HCT116 (cell line): ENCODE data around the gene MAP3K3. TPM values are rescaled to one million over a fixed set of nuclear protein-coding genes. Genes with fewer than 3 reads are reported as not detected.

Experiments
- ATAC-seq: fragments of 200-7000 bp; cut with Tn5 transposase; 2 replicates; pipeline ENCODE4 v1.9.1; 2020; ENCODE audit warnings: mild to moderate bottlenecking, moderate library complexity
- BruUV-seq: library from RNA; stranded (reverse); fragments of 400-500 nt; replicated peaks from 2 replicates; lab custom pipeline; 2021; lab: Mats Ljungman, UMichigan
- CTCF ChIA-PET: fragments of 300-600 bp; sonication (Branson Sonifier 250); formaldehyde crosslinking; loops from one replicate; lab custom pipeline; 2021; ENCODE audit warnings: antibody characterized with exemption; lab: Charles Lee
- POLR2A ChIA-PET: fragments of 300-600, 350-600 bp; sonication (Branson Sonifier 250); formaldehyde crosslinking; loops from one replicate; lab custom pipeline; 2021; ENCODE audit warnings: antibody characterized with exemption; lab: Charles Lee
- RAD21 ChIA-PET, 2 experiments: fragments of 300-600 bp; sonication (Branson Sonifier 250); formaldehyde crosslinking; loops; one replicate each; lab custom pipeline; 2023; ENCODE audit warnings: low total read pairs in 2 of 2; ENCODE audit not compliant: uncharacterized antibody in 2 of 2, unreplicated experiment in 2 of 2, low non-redundant PET in 1 of 2; lab: Charles Lee
- DNase-seq: peaks from one replicate; pipeline ENCODE4 v3.0.0-alpha.2; 2010; ENCODE audit warnings: low read depth, low spot score
- H2AFZ ChIP-seq: fragments of 200-600 bp; shearing (Covaris generic), sonication (generic); 2 replicates; pipeline ENCODE4 v1.6.1; 2017; ENCODE audit warnings: low read depth, mixed run types, mixed read lengths, antibody characterized with exemption, low read length; ENCODE audit not compliant: poor library complexity, severe bottlenecking
- H3K27ac ChIP-seq: 2 replicates; pipeline ENCODE4 v1.5.1; 2012; ENCODE audit warnings: low read depth, low read length
- H3K27me3 ChIP-seq: fragments of 200-600 bp; sonication (generic); 2 replicates; pipeline ENCODE4 v1.6.1; 2016; ENCODE audit warnings: mixed run types, low read length, mixed read lengths; ENCODE audit not compliant: insufficient read depth
- H3K36me3 ChIP-seq, 2 experiments: fragments of 200-500 bp in 1 of 2; fragments of 200-600 bp in 1 of 2; sonication (Bioruptor generic) in 1 of 2; sonication (generic) in 1 of 2; 2 replicates each; pipeline versions ENCODE4 v1.5.1 to v1.6.1; 2014 to 2016; ENCODE audit warnings: low read length in 2 of 2, inconsistent platforms in 1 of 2, mixed read lengths in 1 of 2, mixed run types in 1 of 2; ENCODE audit not compliant: insufficient read depth in 2 of 2, control insufficient read depth in 1 of 2
- H3K4me1 ChIP-seq, 2 experiments: fragments of 200-600 bp in 1 of 2; sonication (generic) in 1 of 2; 2 replicates each; pipeline versions ENCODE4 v1.5.1 to v1.6.1; 2012 to 2017; ENCODE audit warnings: low read length in 2 of 2, inconsistent platforms in 1 of 2, mild to moderate bottlenecking in 1 of 2, mixed read lengths in 1 of 2, mixed run types in 1 of 2, moderate library complexity in 1 of 2; ENCODE audit not compliant: insufficient read depth in 2 of 2, control insufficient read depth in 1 of 2
- H3K4me2 ChIP-seq: fragments of 200-600 bp; sonication (generic); 2 replicates; pipeline ENCODE4 v1.6.1; 2017; ENCODE audit warnings: mixed run types, low read length, mixed read lengths
- H3K4me3 ChIP-seq, 2 experiments: fragments of 200-600 bp in 1 of 2; sonication (generic) in 1 of 2; replicated peaks in 1 of 2; 2 replicates each; pipeline ENCODE4 v1.5.1; 2011 to 2016; ENCODE audit warnings: low read length in 2 of 2, control low read depth in 1 of 2, low read depth in 1 of 2, mild to moderate bottlenecking in 1 of 2, mixed read lengths in 1 of 2, mixed run types in 1 of 2
- H3K79me2 ChIP-seq: fragments of 200-600 bp; sonication (generic); 2 replicates; pipeline ENCODE4 v1.6.1; 2017; ENCODE audit warnings: mild to moderate bottlenecking, mixed run types, low read length, moderate library complexity, mixed read lengths; ENCODE audit not compliant: insufficient read depth
- H3K9ac ChIP-seq: fragments of 200-600 bp; sonication (generic); 2 replicates; pipeline ENCODE4 v1.6.1; 2016; ENCODE audit warnings: low read length, mixed read lengths
- H3K9me2 ChIP-seq: fragments of 200-600 bp; sonication (generic), shearing (Covaris generic); 2 replicates; pipeline ENCODE4 v1.6.1; 2017; ENCODE audit warnings: mixed run types, mild to moderate bottlenecking, moderate library complexity; ENCODE audit not compliant: insufficient read depth
- H3K9me3 ChIP-seq, 2 experiments: fragments of 200-500 bp in 1 of 2; fragments of 200-600 bp in 1 of 2; sonication (Bioruptor generic) in 1 of 2; sonication (generic) in 1 of 2; 2 replicates each; pipeline ENCODE4 v1.6.1; 2014 to 2017; ENCODE audit warnings: low read length in 2 of 2, mixed read lengths in 2 of 2, inconsistent platforms in 1 of 2, low read depth in 1 of 2, mild to moderate bottlenecking in 1 of 2, mixed run types in 1 of 2, moderate library complexity in 1 of 2; ENCODE audit not compliant: control insufficient read depth in 1 of 2, insufficient read depth in 1 of 2
- H4K20me1 ChIP-seq: fragments of 200-600 bp; sonication (generic), shearing (Covaris generic); 2 replicates; pipeline ENCODE4 v1.6.1; 2017; ENCODE audit warnings: mixed run types, mild to moderate bottlenecking, moderate library complexity; ENCODE audit not compliant: insufficient read depth
- ATF3 ChIP-seq: IDR thresholded peaks from 2 replicates; pipeline ENCODE4 v1.6.1; 2012
- CBX3 ChIP-seq: IDR thresholded peaks from 2 replicates; pipeline ENCODE4 v1.6.1; 2012; ENCODE audit warnings: low read depth
- CEBPB ChIP-seq: IDR thresholded peaks from 2 replicates; pipeline ENCODE4 v1.6.1; 2012; ENCODE audit warnings: low read depth
- CTCF ChIP-seq, 3 experiments: fragments of 200-600 bp in 1 of 3; sonication (generic) in 1 of 3; IDR thresholded peaks in 2 of 3; conservative IDR thresholded peaks in 1 of 3; 2 replicates each; pipeline ENCODE4 v1.5.1; 2012 to 2017; ENCODE audit warnings: low read depth in 2 of 3, low read length in 2 of 3, antibody characterized with exemption in 1 of 3, borderline replicate concordance in 1 of 3, control low read depth in 1 of 3, mild to moderate bottlenecking in 1 of 3, mixed read lengths in 1 of 3, mixed run types in 1 of 3, moderate library complexity in 1 of 3; ENCODE audit not compliant: insufficient read depth in 1 of 3
- EGR1 ChIP-seq: IDR thresholded peaks from 2 replicates; pipeline ENCODE4 v1.6.1; 2012; ENCODE audit warnings: low read depth
- ELF1 ChIP-seq: IDR thresholded peaks from 2 replicates; pipeline ENCODE4 v1.6.1; 2012; ENCODE audit warnings: low read depth, borderline replicate concordance
- EZH2 ChIP-seq: fragments of 200-600 bp; sonication (generic); IDR thresholded peaks from 2 replicates; pipeline ENCODE4 v1.6.1; 2017; ENCODE audit warnings: antibody characterized with exemption, mixed run types
- EZH2phosphoT487 ChIP-seq: fragments of 200-600 bp; IDR thresholded peaks from 2 replicates; pipeline ENCODE4 v1.6.1; 2018; ENCODE audit warnings: antibody characterized with exemption, borderline replicate concordance
- FOSL1 ChIP-seq: IDR thresholded peaks from 2 replicates; pipeline ENCODE4 v1.6.1; 2012; ENCODE audit warnings: low read depth
- JUND ChIP-seq: IDR thresholded peaks from 2 replicates; pipeline ENCODE4 v1.6.1; 2012
- MAX ChIP-seq: IDR thresholded peaks from 2 replicates; pipeline ENCODE4 v1.6.1; 2012
- POLR2A ChIP-seq: IDR thresholded peaks from 2 replicates; pipeline ENCODE4 v1.7.0; 2011; ENCODE audit warnings: borderline replicate concordance; ENCODE audit not compliant: insufficient read depth, insufficient read length; ENCODE audit errors: extremely low read depth
- POLR2AphosphoS5 ChIP-seq: IDR thresholded peaks from 2 replicates; pipeline ENCODE4 v1.6.1; 2011; ENCODE audit warnings: mild to moderate bottlenecking, low read depth, low read length, moderate library complexity
- SIN3A ChIP-seq: IDR thresholded peaks from 2 replicates; pipeline ENCODE4 v1.6.1; 2012; ENCODE audit warnings: low read depth
- SP1 ChIP-seq: IDR thresholded peaks from 2 replicates; pipeline ENCODE4 v1.6.1; 2012; ENCODE audit warnings: low read depth
- SRF ChIP-seq: IDR thresholded peaks from 2 replicates; pipeline ENCODE4 v1.6.1; 2012; ENCODE audit warnings: low read depth
- TCF7L2 ChIP-seq: IDR thresholded peaks from 2 replicates; pipeline ENCODE4 v1.7.0; 2011; ENCODE audit warnings: borderline replicate concordance, inconsistent platforms; ENCODE audit not compliant: insufficient read depth, insufficient read length; ENCODE audit errors: extremely low read depth
- YY1 ChIP-seq: IDR thresholded peaks from 2 replicates; pipeline ENCODE4 v1.6.1; 2011; ENCODE audit warnings: low read length, low read depth, moderate library complexity, mild to moderate bottlenecking; ENCODE audit not compliant: insufficient replicate concordance; ENCODE audit errors: extremely low read depth
- ZFX ChIP-seq: fragments of 450-650 bp; IDR thresholded peaks from 2 replicates; pipeline ENCODE4 v1.6.1; 2017
- ZNF274 ChIP-seq: fragments of 200-500 bp; sonication (Bioruptor generic); IDR thresholded peaks from 2 replicates; pipeline ENCODE4 v1.6.1; 2014; ENCODE audit warnings: mild to moderate bottlenecking, low read depth, low read length, inconsistent platforms
- intact Hi-C: fragments of 100-400 bp; cut with micrococcal nuclease; formaldehyde crosslinking; loops from 2 replicates; pipeline ENCODE4 v1.10.0; 2022
- total RNA-seq: library from RNA; stranded (reverse); gene quantifications from one replicate; pipeline ENCODE4 v1.2.1, GENCODE V29; 2021; ENCODE audit not compliant: unreplicated experiment

Gene MAP3K3
- total RNA-seq, 1 experiment from 2014 or later: 18.5 TPM

GRCh38 chr17:63640038-63640437, 17.8 kb downstream of the MAP3K3 start:
- ChIA-PET CTCF (no interaction called here), POLR2A (interaction anchor here (1.1 kb wide), 1 partner anchor 18 kb away, joined by 3 read pairs; the partner anchor contains the start of gene MAP3K3)

GRCh38 chr17:63641692-63642448, 19.7 kb downstream of the MAP3K3 start:
- CTCF ChIA-PET: no interaction called here

More at GRCh38 chr17:63640038-63640437, 17.8 kb downstream of the MAP3K3 start:
- no peak overlapping the region for H3K9ac ChIP-seq
- intact Hi-C loops: no loop called here
- no peaks in the 10 kb centered on the region for H3K4me1 ChIP-seq
- no peak overlapping the region for H2AFZ ChIP-seq
- DNase-seq (no peak), ATAC-seq (no peak)
- H3K79me2 ChIP-seq: no peaks in the 10 kb centered on the region
- TF ChIP-seq JUND (no peak), TCF7L2 (no peak), POLR2AphosphoS5 (no peak)
- H3K27me3 ChIP-seq: no peaks in the 10 kb centered on the region
- H3K9me2 ChIP-seq: no peaks in the 10 kb centered on the region
- H3K4me3 ChIP-seq: no peak overlapping the region
- H3K27ac ChIP-seq: no peak overlapping the region
- H3K36me3 ChIP-seq: no peaks in the 10 kb centered on the region
- RAD21 ChIA-PET: no interaction called here
- no TSS peak for BruUV-seq
- H3K4me2 ChIP-seq: no peak overlapping the region
- no peaks in the 10 kb centered on the region for H3K9me3 ChIP-seq
- H4K20me1 ChIP-seq: no peaks in the 10 kb centered on the region

More at GRCh38 chr17:63641692-63642448, 19.7 kb downstream of the MAP3K3 start:
- Histone ChIP-seq H2AFZ (no peak overlapping the region), H3K27me3 (no peaks in the 10 kb centered on the region), H3K9me3 (no peaks in the 10 kb centered on the region), H3K4me3 (no peak overlapping the region), H3K4me2 (no peak overlapping the region), H3K27ac (no peak overlapping the region), H4K20me1 (no peaks in the 10 kb centered on the region), H3K79me2 (no peaks in the 10 kb centered on the region), H3K9ac (no peak overlapping the region), H3K36me3 (no peaks in the 10 kb centered on the region), H3K4me1 (peaks cover 2% of the 10 kb centered on the region in 2 experiments; a peak in 3 of 4 replicates), H3K9me2 (no peaks in the 10 kb centered on the region)
- POLR2A ChIA-PET: no interaction called here
- BruUV-seq: no TSS peak
- no peak for DNase-seq
- RAD21 ChIA-PET: no interaction called here
- no peak for ATAC-seq
- intact Hi-C loops: no loop called here
- TF ChIP-seq TCF7L2 (no peak), ELF1 (no peak), POLR2AphosphoS5 (no peak), SRF (no peak), JUND (no peak), ATF3 (no peak), CBX3 (no peak), CTCF (IDR thresholded peaks at IDR 0.05 in 2 of 3, conservative IDR thresholded peaks at IDR 0.05 in 1 of 3; ENCODE audit: borderline replicate concordance in 1 of 3, insufficient read depth in 1 of 3, low read depth in 2 of 3, low read length in 2 of 3) (no peak), EGR1 (no peak), EZH2 (no peak), CEBPB (no peak), ZFX (no peak), MAX (no peak), YY1 (no peak), SP1 (no peak), FOSL1 (no peak), SIN3A (no peak), POLR2A (no peak), ZNF274 (no peak), EZH2phosphoT487 (no peak)
